HG02571 (cell line): ENCODE data around the gene APOA5.
"Not testable (repeated sequence)": the region's sequence is repeated elsewhere in the genome, so short reads cannot be mapped to it uniquely, and the experiment has no call there.

Experiments used
- ATAC-seq: cut with Tn5 transposase; IDR thresholded peaks from one replicate; pipeline ENCODE4 v1.9.1; 2021; ENCODE audit warnings: mild to moderate bottlenecking, moderate library complexity; ENCODE audit not compliant: unreplicated experiment

APOA5 gene

DNA sequence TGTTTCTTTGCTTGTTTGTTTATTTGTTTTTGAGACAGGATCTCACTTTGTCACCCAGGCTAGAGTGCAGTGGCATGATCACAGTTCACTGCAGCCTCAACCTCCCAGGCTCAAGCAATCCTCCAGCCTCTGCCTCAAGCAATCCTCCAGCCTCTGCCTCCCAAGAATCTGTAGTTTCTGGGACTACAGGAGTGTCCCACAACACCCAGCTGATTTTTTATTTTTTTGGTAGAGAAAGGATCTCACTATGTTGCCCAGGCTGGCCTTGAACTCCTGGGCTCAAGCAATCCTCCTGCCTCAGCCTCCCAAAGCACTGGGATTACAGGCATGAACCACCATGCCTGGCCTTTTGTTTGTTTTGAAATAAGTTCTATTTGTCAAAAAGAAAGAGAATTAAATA, 10.0 kb upstream of the APOA5 start:
- not testable (repeated sequence) for ATAC-seq

- no peak for ATAC-seq
Measured at GRCh38 chr11:116800610-116801009, 8.9 kb upstream of the APOA5 start.

- ATAC-seq, result no peak
Measured at GRCh38 chr11:116798368-116798767, 6.7 kb upstream of the APOA5 start.

GRCh38 chr11:116797816-116798215, 6.1 kb upstream of the APOA5 start:
- no peak for ATAC-seq

GRCh38 chr11:116796548-116796947, 4.9 kb upstream of the APOA5 start:
- no peak for ATAC-seq

- no peak for ATAC-seq
Measured at GRCh38 chr11:116794851-116795250, 3.2 kb upstream of the APOA5 start.

GRCh38 chr11:116793772-116794097, 2.1 kb upstream of the APOA5 start:
- no peak for ATAC-seq

DNA sequence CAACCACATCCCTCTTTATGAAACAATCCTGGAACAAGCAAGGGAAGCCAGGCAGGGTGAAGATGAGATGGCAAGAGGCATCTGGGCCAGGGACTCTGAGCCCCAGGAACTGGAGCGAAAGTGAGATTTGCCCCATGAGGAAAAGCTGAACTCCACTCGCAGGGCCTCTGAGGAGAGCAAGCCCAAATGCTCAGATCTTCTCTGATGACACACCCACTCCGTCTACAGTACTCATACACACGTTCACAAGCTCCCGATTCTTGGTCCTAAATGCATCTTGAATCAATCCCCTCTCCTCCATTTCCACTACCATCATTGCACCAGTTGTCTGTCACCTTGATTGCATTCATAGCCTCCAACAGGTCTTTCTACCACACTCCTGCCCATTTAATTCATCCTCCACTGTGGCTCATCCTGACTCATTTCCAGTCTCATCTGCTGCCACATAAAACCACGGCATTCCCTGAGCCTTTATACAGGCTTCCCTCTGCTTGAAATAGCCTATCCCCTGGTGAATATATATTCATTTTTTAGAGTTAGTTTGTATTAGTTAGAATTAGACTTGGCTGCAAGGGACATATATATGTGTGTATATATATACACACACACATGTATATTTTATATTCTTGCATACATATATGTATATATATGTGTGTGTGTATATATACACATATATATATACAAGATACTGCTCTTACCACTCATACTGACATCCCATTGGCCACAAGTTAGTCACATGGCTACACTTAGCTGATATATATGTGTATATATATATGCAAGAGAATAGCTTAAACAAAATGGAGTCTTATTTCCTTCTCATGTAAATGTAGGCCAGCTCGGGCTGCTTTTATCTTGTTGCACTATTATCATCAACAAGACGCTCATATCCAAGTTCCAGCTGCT, 1.4 kb upstream of the APOA5 start:
- no peak for ATAC-seq

DNA sequence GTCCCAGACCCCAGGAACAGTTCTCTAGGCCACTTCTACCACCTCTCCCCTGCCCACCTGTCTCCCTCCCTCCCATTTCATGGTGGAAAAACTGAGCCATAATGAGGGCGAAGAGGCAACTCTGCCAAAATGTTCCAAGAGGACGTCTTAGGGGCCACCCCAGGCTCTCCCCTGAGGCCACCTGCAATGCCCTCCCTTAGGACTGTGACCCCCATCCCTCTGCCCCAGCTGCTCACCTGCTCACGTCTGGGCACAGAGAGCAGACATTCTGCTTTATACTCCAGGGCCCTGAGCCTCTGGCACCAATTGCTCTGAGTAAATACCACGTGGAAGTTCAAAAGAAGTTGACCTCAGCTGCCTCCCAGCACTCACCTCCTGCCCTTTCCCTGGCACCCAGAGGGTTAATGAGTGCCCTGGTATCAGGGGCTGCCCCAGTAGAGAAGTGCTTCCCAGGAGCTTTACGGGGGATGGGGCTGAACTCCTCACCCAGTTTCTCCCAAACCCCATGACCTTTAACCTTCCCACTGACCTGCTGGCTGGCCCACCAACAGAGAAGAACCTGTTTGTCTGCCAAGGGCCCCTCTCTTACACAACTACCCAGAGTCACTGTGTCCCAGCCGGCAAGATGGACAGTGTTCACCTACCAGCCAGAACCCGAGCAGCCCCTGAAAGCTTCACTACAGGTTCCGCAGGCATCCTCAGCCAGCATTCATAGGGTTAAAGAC, 627 bp upstream of the APOA5 start:
- no peak for ATAC-seq

DNA sequence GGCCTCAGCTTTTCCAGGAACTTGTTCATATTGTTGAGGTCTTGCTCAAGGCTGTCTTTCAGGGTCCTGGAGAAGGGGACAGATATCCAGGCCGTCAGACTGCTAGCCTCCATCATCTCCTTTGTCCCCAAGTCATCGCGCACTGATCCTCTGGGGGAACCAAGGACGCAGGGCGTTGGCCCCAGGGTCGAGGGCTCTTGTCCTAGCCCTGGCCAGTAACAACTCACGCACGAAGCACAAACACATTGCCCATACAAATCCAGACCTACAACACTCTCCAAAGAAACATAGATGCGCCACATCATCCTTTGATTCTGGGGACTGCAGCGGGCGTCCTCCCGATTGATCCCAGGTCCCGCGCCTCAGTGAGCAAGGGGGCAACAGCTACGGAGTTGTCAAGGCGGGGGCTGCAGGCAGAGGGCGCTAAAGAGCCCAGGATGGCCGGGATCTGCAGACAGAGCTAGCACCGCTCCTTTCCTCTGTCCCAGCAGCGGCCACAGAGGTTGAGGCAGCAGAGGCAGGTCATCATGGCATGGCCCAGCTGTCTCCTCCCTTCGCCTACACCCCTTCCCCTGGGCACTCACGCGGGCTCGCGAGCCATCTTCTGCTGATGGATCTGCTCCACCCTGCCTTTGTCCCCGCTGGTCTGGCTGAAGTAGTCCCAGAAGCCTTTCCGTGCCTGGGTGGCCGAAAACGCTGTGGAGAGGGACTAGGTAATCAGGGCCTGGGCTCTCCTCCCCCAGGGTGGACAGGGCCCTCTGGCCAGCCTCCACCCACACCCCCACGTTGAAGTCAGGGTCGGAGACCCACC, 472 bp downstream of the APOA5 start:
- no peak for ATAC-seq

- no peak for ATAC-seq
Measured at GRCh38 chr11:116790167-116791001, 1.3 kb downstream of the APOA5 start.

DNA sequence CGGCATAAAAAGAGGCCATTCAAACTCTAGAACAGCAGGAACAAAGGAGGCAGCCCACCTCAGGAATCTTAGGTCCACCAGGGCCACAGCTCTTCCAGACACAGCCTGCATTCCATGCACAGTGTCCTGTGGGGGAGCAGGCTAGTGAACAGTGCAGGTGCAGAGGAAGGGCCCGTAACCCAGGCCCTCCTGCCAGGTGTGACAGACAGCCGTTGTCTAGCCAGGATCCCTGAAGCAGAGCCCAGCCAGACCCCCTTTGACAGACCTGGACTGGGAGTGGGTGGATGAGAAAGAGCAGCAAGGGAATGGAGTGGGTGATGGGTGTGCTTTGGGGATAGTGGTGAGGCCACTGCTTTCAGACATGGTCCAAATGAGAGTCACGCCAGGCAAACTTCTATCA, 2.7 kb downstream of the APOA5 start:
- no peak for ATAC-seq

GRCh38 chr11:116788534-116788933, 3.1 kb downstream of the APOA5 start:
- no peak for ATAC-seq

DNA sequence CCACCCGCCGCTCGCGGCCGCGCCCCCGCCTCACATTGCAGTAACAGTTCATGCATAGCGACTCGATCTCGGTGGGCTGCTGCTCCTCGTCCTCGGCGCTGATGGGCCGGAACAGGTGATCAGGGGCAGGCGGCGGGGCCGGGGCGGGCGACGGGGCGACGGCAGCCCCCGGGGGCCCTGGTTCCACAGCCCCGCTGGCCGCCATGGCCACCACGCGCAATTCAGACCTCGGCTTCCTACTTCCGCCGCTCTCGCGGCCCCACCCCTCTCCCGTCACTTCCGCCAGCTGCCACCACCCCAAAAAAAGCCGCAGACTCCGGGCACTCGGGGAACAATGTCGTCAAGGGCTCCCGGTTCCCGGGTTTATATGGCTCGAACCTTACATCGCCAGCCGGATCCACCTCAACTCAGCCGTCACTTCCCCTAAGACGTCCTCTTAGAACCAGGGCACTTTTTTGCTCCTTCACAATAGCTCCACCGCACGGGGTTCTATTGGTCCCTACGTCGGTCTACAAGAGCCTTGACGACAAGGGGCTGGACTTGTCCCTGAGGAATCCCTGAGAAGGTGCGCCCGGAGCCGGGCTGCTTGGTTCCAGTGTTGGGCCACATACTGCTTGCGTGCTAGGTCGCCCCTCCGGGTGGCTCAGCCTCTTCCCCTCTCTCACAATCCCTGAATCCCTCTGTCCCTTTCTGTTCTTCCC, 3.7 kb downstream of the APOA5 start, which contains the start of gene ZPR1:
Gene ZPR1 (minus strand): TSS at position 238 of the 701 bp plus-strand sequence. CDS start 33 bp downstream, at position 205.
- ATAC-seq, result peak; percentile 84

- no peak for ATAC-seq
Measured at GRCh38 chr11:116787436-116787785, 4.3 kb downstream of the APOA5 start.

GRCh38 chr11:116786966-116787365, 4.7 kb downstream of the APOA5 start:
- ATAC-seq, result no peak

DNA sequence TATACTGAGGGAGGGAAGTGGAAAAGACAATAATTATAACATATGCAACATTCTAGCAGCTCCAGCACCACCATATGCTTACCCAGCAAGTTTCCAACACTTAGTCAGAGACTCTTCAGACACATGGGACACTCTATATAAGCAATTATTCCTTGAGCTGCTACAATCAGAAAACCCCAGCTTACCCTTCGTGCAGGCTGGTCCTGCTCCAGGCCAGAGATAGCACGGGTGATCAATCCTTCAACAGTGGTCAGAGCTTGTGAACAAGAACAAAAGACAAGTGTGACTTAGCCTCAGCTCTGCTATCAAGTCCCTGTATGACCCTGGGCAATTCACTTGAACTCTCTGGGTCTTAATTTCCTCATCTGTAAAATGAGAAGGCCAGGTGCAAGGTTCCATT, 5.4 kb downstream of the APOA5 start:
- ATAC-seq, result no peak

- ATAC-seq, result no peak
Measured at GRCh38 chr11:116782728-116783127, 9.0 kb downstream of the APOA5 start.

GRCh38 chr11:116778556-116778955, 13.1 kb downstream of the APOA5 start:
- ATAC-seq, result no peak

DNA sequence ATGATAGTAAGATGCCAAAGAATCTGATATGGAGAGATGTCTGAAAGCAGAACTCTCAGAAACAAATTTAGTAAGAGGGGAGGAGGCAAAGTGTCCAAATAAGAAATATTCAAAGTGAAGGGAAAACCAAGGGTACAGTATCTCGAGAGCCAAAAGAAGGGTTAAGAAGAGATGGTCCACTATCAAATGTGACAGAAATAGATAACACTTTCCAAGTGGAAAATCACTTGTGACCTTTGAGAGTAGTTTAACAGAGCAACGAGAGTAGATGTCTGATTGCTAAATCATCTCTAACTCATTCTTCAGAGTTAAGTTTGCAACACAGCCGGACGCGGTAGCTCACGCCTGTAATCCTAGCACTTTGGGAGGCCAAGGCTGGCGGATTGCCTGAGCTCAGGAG, 14.6 kb downstream of the APOA5 start:
- no peak for ATAC-seq
